Thyroid gland (tissue), 4 donors: ENCODE results near the gene ARL15. TPM values are rescaled to one million over a fixed set of nuclear protein-coding genes. Genes with fewer than 3 reads are reported as not detected.

ENCODE experiments used
- DNase-seq, 2 donors: peaks; one replicate each; pipeline ENCODE4 v3.0.0-alpha.2; 2019
- H3K27ac ChIP-seq, 3 donors: fragments of 200-600 bp; sonication (generic); 1 replicate in 2 of 3; 2 replicates in 1 of 3; pipeline ENCODE4 v1.5.1; 2016 to 2019; ENCODE audit warnings: mild to moderate bottlenecking in 1 of 3, moderate library complexity in 1 of 3
- H3K27me3 ChIP-seq: fragments of 200-600 bp; sonication (generic); one replicate; pipeline ENCODE4 v1.5.1; 2019
- H3K36me3 ChIP-seq, 2 donors: fragments of 200-600 bp; sonication (generic); one replicate each; pipeline ENCODE4 v1.5.1; 2016 to 2019
- H3K4me1 ChIP-seq, 2 donors: fragments of 200-600 bp; sonication (generic); one replicate each; pipeline ENCODE4 v1.5.1; 2017 to 2019
- H3K4me3 ChIP-seq, 3 donors: fragments of 200-600 bp; sonication (generic); replicated peaks in 1 of 3; 1 replicate in 2 of 3; 2 replicates in 1 of 3; pipeline ENCODE4 v1.5.1; 2016; ENCODE audit warnings: mild to moderate bottlenecking in 1 of 3
- H3K9me3 ChIP-seq: fragments of 200-600 bp; sonication (generic); one replicate; pipeline ENCODE4 v1.5.1; 2017
- CTCF ChIP-seq, 6 experiments: fragments of 200-600 bp in 3 of 6; fragments of 450-650 bp in 3 of 6; sonication (generic) in 3 of 6; IDR thresholded peaks; one replicate each; pipeline ENCODE4 v1.5.1; 2016 to 2019; ENCODE audit warnings: antibody characterized with exemption in 6 of 6, mild to moderate bottlenecking in 2 of 6, inconsistent platforms in 1 of 6, moderate library complexity in 1 of 6
- POLR2A ChIP-seq, 2 donors: fragments of 450-650 bp; IDR thresholded peaks; one replicate each; pipeline ENCODE4 v1.6.1; 2017; ENCODE audit warnings: antibody characterized with exemption in 2 of 2, mild to moderate bottlenecking in 2 of 2, moderate library complexity in 1 of 2
- WGBS, 2 donors: methylation state at CpG; one replicate each; pipeline ENCODE4 v1.1.5; 2017; 5-methylcytosine and 5-hydroxymethylcytosine counted together
- intact Hi-C: fragments of 100-400 bp; cut with DNase I; formaldehyde crosslinking; loops from one replicate; pipeline ENCODE4 v1.15.1; 2023
- total RNA-seq, 4 donors: library from RNA; depleted of rRNA; stranded (reverse); fragments of >200 nt; gene quantifications; one replicate each; pipeline ENCODE4 v1.2.3, GENCODE V29; 2016

The ARL15 gene
- total RNA-seq, 4 donors from 2014 or later = 23.2 to 39.0 (median 29.5) TPM

- no peak for DNase-seq
- H3K4me3 ChIP-seq = no peak overlapping the region
- H3K9me3 ChIP-seq = no peaks in the 10 kb centered on the region
- H3K27me3 ChIP-seq = no peaks in the 10 kb centered on the region
- H3K4me1 ChIP-seq = peaks cover 0 to 23% of the 10 kb centered on the region in 2 donors
- H3K36me3 ChIP-seq = no peaks in the 10 kb centered on the region
- TF ChIP-seq CTCF (IDR thresholded peaks at IDR 0.05) (no peak), POLR2A (IDR thresholded peaks at IDR 0.05) (no peak)
- H3K27ac ChIP-seq = no peak overlapping the region
- intact Hi-C loops = no loop called here
- 80% methylated on average over 4 of the region's 4 CpGs for WGBS, 2 donors
Measured at GRCh38 chr5:54275361-54275760, 35.0 kb downstream of the ARL15 start.

- no peak for DNase-seq
- H3K36me3 ChIP-seq = no peaks in the 10 kb centered on the region
- H3K4me1 ChIP-seq = peaks cover 0 to 23% of the 10 kb centered on the region in 2 donors
- WGBS, 2 donors = 88 to 100% methylated on average over 2 of the region's 2 CpGs
- intact Hi-C loops = no loop called here
- H3K27me3 ChIP-seq = no peaks in the 10 kb centered on the region
- no peak for TF ChIP-seq CTCF (IDR thresholded peaks at IDR 0.05)
- no peak overlapping the region for H3K27ac ChIP-seq
- no peaks in the 10 kb centered on the region for H3K9me3 ChIP-seq
- no peak overlapping the region for H3K4me3 ChIP-seq
Measured at GRCh38 chr5:54274944-54275343, 35.4 kb downstream of the ARL15 start.

- no peaks in the 10 kb centered on the region for H3K36me3 ChIP-seq
- H3K4me3 ChIP-seq = no peak overlapping the region
- peaks cover 0 to 18% of the 10 kb centered on the region in 2 donors for H3K4me1 ChIP-seq
- H3K27me3 ChIP-seq = no peaks in the 10 kb centered on the region
- no peaks in the 10 kb centered on the region for H3K9me3 ChIP-seq
- WGBS, 2 donors = 94 to 96% methylated on average over 6 of the region's 6 CpGs
- intact Hi-C loops = no loop called here
- no peak for DNase-seq
- no peak for TF ChIP-seq CTCF (IDR thresholded peaks at IDR 0.05)
- no peak overlapping the region for H3K27ac ChIP-seq
Measured at GRCh38 chr5:54273715-54274114, 36.7 kb downstream of the ARL15 start.

- intact Hi-C loops = no loop called here
- 95 to 96% methylated on average over 1 of the region's 1 CpG for WGBS, 2 donors
- peaks cover 0 to 8% of the 10 kb centered on the region in 2 donors for H3K4me1 ChIP-seq
Measured at GRCh38 chr5:54272746-54273145, 37.6 kb downstream of the ARL15 start.

GRCh38 chr5:54270326-54270725, 40.0 kb downstream of the ARL15 start:
- no peaks in the 10 kb centered on the region for H3K27me3 ChIP-seq
- TF ChIP-seq CTCF (IDR thresholded peaks at IDR 0.05) (no peak), POLR2A (IDR thresholded peaks at IDR 0.05) (no peak)
- no peaks in the 10 kb centered on the region for H3K36me3 ChIP-seq
- H3K4me1 ChIP-seq = peaks cover 0 to 8% of the 10 kb centered on the region in 2 donors
- no peak for DNase-seq
- no peak overlapping the region for H3K4me3 ChIP-seq
- H3K9me3 ChIP-seq = no peaks in the 10 kb centered on the region
- H3K27ac ChIP-seq = no peak overlapping the region
- intact Hi-C loops = no loop called here
- WGBS, 2 donors = 81% methylated on average over 6 of the region's 6 CpGs

More at GRCh38 chr5:54272746-54273145, 37.6 kb downstream of the ARL15 start:
- TF ChIP-seq CTCF (IDR thresholded peaks at IDR 0.05) = no peak
- no peak for TF ChIP-seq POLR2A (IDR thresholded peaks at IDR 0.05)
- Histone ChIP-seq H3K36me3 (no peaks in the 10 kb centered on the region), H3K9me3 (no peaks in the 10 kb centered on the region), H3K27me3 (no peaks in the 10 kb centered on the region), H3K27ac (no peak overlapping the region), H3K4me3 (no peak overlapping the region)
- no peak for DNase-seq
